ENCODE results near the gene FREM1. TPM values are rescaled to one million over a fixed set of nuclear protein-coding genes. Genes with fewer than 3 reads are reported as not detected.

FREM1 gene
- polyA plus RNA-seq, 1 of the 3 experiments (the other 2 are of a cell fraction) = 0.26 TPM

- Histone ChIP-seq H3K79me2 (ENCODE audit: insufficient read depth) (no peaks in the 10 kb centered on the region), H3K9ac (no peak overlapping the region), H3K27ac (ENCODE audit: low read depth in 2 of 2, low read length in 1 of 2) (no peak overlapping the region), H3K36me3 (replicated peaks in 1 of 2; ENCODE audit: control insufficient read depth in 1 of 2, insufficient read depth in 2 of 2, low read length in 1 of 2) (no peaks in the 10 kb centered on the region), H2AFZ (ENCODE audit: low read depth) (no peak overlapping the region), H3K4me3 (ENCODE audit: low read depth in 2 of 2, low read length in 1 of 2) (no peak overlapping the region), H4K20me1 (ENCODE audit: insufficient read depth) (no peaks in the 10 kb centered on the region), H3K9me2 (no peaks in the 10 kb centered on the region), H3K27me3 (ENCODE audit: insufficient read depth) (no peaks in the 10 kb centered on the region), H3K4me2 (no peak overlapping the region), H3K4me1 (ENCODE audit: control insufficient read depth in 1 of 2, insufficient read depth in 2 of 2, low read depth in 1 of 2, low read length in 1 of 2) (peaks cover 0 to 14% of the 10 kb centered on the region in 2 experiments; a peak in 2 of 4 replicates), H3F3A (replicated peaks; ENCODE audit: insufficient read depth) (no peaks in the 10 kb centered on the region), H3K9me3 (no peaks in the 10 kb centered on the region)
- DNase-seq = no peak
- CTCF ChIA-PET = interaction anchor here (0.9 to 1.5 kb wide), 2 partner anchors 10 to 13 kb away, joined by 3 to 5 read pairs; no protein-coding TSS in a partner anchor
- TF ChIP-seq TCF12 (IDR thresholded peaks at IDR 0.05) (peak; percentile 38; the same call in 1 of the 2 replicates), REST (IDR thresholded peaks at IDR 0.05; ENCODE audit: low read depth, low read length) (no peak), YY1 (IDR thresholded peaks at IDR 0.05; ENCODE audit: low read depth) (no peak), ELF1 (IDR thresholded peaks at IDR 0.05) (no peak), CHD2 (IDR thresholded peaks at IDR 0.05; ENCODE audit: low read length, partially characterized antibody) (no peak), CTCF (IDR thresholded peaks at IDR 0.05) (no peak), SMC3 (IDR thresholded peaks at IDR 0.05; ENCODE audit: low read depth, low read length) (no peak), FOSL2 (IDR thresholded peaks at IDR 0.05; ENCODE audit: borderline replicate concordance, low read depth) (no peak), MEF2A (IDR thresholded peaks at IDR 0.05; ENCODE audit: borderline replicate concordance, low read depth) (no peak), POLR2AphosphoS5 (IDR thresholded peaks at IDR 0.05; ENCODE audit: low read depth, low read length) (no peak), GATA2 (CRISPR knock-in tag; IDR thresholded peaks at IDR 0.05) (no peak), EP300 (IDR thresholded peaks at IDR 0.05; ENCODE audit: borderline replicate concordance in 1 of 2, low read depth in 1 of 2, low read length in 1 of 2) (peak in 1 of 2 experiments; percentile 72; a peak in 2 of 4 replicates), NFIC (IDR thresholded peaks at IDR 0.05; ENCODE audit: borderline replicate concordance) (no peak), MXI1 (IDR thresholded peaks at IDR 0.05; ENCODE audit: low read depth, low read length) (no peak), PBX3 (IDR thresholded peaks at IDR 0.05) (no peak), RXRA (IDR thresholded peaks at IDR 0.05; ENCODE audit: borderline replicate concordance, low read depth) (no peak), EZH2phosphoT487 (IDR thresholded peaks at IDR 0.05; ENCODE audit: borderline replicate concordance, low read depth) (no peak), RCOR1 (IDR thresholded peaks at IDR 0.05; ENCODE audit: low read length) (0 out of 2 replicates have a peak, but pooled peaks have one; percentile 32), GABPA (IDR thresholded peaks at IDR 0.05; ENCODE audit: low read depth) (no peak)
- POLR2A ChIA-PET = no interaction called here
These were observed 22.0 kb upstream of the FREM1 start for GRCh38 chr9:14932231-14932630.
